AG08395 (cell line): ENCODE results near the gene MMAB.

Experiments used
- DNase-seq: peaks from one replicate; pipeline ENCODE4 v3.0.0; 2012; ENCODE audit warnings: mixed read lengths, low spot score

Gene MMAB

DNA sequence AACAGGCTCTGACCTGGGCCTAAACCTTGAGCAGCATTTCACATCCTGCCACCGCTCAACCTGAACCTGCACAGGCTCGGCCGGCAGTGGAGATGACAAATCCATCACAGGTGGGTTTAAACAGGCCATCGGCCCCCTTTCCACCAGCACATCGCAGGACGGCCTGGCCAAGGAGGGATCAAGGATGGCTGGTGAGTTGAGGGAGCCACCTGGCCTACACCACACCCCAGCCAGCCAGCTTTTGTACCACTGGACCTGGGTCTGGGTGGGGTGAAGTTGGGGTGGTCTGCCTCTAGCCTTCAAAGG lies 14.2 kb downstream of the MMAB start:
- DNase-seq = no peak

DNA sequence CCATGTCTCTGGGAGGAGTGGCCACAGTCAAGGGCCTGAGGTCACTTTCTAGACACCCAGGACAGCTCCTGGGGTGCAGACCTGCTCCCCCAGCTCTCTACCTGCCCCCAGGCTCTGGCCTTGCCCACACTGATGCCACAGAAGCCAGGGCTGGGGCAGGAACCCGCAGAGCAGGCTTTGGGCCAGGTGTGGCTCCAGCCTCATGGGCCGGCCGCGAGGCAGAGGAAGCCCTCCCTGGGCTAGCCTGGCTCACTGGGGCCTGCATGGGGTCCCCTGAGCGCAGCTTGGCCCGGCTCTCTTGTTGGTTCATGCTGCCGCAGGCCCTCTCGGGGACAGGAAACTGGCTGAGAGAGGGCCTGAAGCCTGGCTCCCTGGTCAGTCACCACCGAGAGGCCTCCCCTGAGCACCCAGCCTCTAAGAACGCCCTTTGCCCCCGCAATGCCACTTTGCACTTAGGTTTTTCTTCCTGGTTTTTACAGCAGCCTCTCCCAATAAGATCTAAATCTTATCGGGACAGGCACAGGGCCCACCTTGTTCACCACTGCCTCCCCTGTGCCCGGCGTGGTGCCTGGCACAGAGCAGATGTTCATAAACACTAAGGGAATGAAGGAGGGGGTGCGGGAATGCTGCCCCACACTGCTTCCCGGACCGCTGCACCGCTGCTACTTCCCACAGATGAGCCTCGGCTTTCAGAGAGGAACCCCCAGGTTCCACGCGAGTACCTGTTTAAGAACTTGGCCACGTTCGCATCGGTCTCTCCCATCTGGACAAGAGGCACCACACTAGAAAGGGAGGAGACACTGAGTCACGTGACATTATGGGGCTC lies 14.7 kb downstream of the MMAB start:
- DNase-seq = no peak

DNA sequence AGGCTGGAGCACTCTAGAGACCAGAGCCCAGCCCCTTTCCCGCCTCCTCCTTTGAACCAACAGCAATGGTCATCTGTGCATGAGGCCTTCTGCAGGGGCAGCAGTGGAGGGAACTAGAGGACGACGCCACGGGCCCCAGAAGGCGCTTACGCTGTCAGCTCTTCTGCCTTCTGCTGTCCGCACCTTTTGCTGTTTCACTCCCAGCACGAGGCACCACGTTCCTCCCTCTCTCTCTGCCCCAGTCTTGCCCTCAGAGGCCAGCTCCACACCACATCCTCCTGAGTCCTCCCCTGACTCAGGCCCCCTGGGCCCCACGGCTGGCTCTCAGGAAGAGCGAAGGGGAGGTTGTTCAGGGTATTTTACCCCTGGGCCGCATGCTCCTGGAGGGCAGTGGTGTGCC lies 15.5 kb downstream of the MMAB start:
- no peak for DNase-seq

DNA sequence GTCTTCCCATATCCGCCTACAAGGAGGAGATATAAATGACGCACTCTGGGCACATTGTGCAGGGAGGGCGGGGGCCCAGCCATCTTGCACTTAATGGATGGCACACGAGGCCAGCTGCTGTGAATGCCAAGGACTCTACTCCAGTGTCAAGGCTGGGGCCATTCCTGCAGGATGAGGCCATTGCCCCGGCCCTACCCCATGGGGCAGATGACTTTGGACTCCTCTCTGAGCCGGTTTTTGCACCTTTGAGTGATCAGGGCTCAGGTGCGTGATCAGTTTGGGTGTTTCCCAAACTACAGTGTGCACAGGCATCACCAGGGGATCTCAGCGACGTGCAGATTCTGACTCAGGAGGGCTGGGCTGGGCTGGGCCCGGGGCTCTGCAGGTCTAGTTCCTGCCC lies 16.1 kb downstream of the MMAB start:
- no peak for DNase-seq

DNA sequence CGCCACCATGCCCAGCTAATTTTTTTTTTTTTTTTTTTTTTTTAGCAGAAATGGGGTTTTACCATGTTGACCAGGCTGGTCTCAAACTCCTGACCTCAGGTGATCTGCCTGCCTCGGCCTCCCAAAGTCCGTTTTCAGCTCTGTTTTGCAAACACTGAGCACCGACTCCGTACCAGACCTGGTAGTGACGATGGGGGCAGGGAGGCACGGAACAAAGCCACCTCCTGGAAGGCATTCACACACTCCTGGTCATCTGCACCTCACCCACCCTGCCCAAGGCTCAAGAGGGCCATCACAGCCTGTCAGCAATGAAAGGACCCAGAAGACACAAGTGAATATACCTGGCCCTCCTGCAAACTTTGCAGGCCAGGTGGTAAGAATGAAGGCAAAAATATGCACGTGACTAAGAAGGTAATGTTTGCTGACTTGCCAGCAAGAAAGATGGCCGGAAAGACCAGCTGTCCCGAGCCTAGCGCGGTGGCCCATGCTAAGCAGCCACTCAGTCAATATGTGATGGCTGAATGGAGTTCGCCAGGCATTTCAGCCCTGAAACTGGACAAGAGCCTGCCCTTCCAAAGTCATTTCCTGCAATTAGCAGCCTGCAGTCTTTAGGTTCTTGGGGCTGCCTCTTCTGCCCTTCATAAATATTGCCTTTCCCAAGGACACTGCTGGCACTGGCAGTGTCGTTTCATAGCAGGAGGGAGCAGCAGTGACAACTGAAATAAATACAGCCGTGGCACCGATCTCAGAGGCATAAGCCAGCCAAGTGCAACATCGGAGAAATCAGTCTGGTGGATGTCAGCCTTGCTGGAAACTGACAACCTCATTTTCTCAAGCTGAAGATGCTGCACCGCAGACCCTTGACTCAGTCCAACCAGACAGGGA lies 17.6 kb downstream of the MMAB start:
- no peak for DNase-seq

DNA sequence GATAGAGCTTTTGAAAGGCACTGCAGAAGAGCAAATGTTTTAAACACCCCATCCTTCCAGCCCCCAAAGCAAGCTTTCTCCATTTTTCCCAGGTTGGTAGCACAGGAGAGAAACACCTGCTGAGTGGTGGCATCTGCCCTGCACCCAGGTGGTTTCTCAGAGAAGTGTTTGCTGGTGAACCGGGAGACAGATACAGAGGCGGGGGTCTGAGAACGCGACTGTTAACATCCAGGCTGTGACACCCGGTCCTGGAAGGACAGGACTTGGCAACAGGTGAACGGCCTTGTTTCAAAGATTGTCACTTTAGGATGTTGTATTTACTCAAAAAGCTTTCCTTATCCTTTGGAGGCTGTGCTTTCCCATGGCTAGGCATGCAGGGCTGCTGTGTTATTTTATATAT lies 18.5 kb downstream of the MMAB start:
- no peak for DNase-seq

DNA sequence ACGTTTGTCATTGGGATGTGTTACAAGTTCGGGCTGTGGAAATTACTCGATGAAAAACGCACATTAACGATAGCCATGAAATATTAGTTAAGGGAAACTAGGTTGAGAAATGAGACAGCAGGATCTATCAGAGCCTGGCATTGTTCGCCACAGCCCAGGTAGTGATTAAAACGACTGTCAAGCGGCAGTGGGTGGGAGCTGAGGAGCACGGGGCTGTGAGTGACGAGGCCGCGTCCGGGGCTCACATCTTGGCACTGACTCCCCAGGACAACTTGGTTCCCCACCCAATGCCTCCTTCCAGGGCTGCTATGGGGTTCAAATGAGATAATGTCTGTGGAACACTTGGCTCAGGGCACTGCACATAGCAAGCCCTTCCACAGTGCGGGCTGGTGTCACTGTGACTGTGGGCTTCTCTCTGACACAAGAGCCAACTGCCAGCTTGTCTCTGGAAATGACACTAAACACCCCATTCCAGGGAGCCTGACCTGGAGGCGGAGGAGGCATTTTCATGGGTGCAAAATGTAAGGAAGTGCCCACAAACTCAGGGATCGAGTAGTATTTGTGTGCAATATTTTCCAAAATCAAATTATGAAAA lies 19.3 kb downstream of the MMAB start:
- DNase-seq = no peak

DNA sequence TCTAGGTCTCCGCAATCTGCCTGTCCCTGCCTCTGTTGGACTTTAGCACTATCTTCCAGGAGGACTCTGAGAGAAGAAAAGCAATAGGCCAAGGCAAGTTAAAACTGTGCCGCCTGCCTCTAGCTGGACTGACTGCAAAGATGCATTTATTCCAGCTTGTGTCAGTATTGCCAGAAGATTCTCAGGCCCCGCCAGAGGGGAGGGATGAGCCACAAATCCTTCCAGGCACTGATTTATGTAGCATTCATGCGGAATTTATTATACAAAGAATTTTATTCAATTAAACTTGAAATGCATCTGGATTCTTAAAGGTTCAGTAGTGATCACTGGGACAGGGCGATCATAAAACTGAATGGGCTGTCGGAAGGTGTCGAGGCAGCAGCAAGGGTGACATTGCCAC lies 19.8 kb downstream of the MMAB start:
- peak; percentile 36 for DNase-seq

DNA sequence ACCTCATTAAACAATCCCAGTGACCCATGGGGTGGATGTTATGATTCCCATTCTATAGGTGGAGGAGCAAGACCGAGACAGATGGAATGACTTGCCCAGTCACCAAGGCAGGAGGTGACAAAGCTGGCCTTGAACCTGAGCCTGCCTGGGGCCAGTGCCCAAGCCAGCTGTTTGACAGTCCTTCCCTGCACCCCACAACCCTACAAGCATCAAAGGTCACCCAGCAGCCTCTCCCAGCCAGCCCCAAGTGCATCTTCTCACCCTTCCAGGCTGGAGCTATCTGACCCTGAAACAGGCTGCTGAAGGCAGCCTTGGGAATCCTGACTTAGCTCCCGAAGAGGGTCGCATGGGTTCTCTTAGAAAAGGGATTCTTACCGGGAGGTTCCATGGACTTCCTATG lies 20.3 kb downstream of the MMAB start:
- no peak for DNase-seq

DNA sequence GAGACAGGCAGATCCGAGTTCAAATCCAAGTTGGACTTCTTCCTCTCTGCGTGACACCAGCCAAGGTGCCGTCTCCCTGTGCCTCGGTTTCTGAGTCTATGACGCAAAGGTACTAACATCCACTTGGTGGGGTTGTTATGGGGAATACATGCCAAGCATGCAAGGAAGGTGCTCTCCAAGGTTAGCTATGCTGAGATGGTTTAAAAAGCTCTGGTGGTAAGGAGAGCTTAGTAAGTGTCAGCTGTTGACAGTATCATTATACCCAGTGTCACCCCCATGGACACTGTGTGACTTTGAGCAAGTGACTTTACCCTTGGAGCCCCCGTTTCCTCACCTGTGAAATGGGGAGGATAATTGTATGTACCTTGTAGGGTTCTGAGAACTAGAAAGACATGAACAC lies 22.2 kb downstream of the MMAB start:
- DNase-seq = no peak

DNA sequence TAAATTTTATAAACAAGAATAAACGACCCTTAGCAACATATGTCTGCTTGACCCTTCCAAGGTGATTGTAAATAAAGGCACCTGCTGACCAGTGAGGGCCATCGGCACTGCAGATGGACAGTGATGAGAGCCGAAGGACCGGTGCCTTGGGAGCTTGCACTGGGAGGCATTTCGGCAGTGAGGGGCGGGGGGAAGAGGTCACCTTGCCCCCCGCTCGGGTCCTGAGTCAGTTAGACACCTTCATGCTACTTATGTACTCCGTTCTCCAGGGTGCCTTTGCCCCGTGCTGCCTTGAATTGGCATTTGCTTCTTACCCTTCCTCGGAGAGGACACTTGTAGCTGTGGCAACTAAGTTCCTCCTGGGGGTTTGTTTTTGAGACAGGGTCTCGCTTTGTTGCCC lies 23.0 kb downstream of the MMAB start:
- no peak for DNase-seq

DNA sequence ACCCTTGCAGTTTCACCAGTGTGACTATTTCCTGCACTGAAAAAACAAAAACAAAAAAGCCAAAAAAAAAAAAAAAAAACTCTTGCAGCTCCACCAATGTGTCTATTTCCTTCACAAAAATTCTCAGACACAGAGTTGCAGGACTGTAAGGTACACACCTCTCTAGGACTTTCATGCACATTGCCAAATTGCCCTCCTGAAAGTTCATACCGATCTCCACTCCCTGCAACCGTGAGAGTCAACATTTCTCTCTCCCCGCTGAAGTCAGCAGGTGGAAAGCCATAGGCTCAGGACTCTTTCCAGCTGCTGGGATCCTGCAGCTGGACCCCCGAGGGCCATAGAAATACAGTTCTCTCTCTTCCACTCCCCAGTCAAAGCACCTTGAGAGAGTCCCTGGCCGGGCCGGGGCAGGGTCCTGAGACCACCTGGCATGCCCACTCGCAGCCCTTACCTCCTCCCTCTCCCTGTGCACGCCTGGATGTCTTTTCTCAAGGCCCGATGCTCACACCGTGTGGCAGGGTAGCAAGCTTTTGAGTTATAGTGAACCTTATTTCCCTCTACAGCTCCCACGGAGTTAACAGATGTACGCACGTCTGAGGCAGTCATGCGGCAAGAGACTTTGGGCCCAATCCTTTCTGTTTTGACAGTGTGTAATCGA lies 23.6 kb downstream of the MMAB start:
- no peak for DNase-seq

DNA sequence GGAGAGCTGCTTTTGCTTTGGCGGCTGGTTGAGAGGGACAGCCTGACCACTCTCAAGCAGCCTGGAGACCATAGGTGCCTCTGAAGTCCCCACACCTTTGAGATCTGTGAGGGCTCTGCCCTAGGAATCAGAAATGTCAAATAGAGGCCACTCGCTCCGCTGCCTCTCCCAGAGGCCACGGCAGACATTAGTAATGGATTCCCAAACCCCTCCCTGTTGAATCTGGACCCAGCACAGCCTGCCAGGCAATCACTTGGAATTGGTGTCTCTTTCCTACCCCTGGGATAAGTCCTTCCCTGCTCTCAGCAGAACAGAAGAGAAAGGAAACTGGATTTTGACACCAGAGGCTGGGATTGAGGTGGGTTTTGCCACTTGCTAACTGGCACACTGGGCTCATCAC lies 25.0 kb downstream of the MMAB start:
- no peak for DNase-seq

DNA sequence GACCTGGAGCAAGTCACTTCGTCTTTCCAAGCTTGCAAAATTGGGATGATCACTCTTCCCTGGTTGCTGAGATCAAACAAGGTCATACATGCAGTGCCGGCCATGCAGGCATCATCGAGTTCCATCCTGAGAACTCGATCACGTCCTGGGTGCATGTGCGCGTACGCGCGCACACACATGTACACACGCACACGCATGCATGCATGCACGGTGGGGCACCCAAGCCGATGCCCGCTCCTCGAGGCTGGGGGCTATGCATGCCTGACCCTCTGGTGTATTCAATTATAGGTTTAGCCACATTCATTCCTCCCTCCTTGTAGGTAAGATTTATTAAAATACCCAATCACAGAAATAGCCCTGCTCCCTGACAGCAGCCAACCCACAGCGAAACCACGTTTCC lies 26.0 kb downstream of the MMAB start:
- DNase-seq = no peak

DNA sequence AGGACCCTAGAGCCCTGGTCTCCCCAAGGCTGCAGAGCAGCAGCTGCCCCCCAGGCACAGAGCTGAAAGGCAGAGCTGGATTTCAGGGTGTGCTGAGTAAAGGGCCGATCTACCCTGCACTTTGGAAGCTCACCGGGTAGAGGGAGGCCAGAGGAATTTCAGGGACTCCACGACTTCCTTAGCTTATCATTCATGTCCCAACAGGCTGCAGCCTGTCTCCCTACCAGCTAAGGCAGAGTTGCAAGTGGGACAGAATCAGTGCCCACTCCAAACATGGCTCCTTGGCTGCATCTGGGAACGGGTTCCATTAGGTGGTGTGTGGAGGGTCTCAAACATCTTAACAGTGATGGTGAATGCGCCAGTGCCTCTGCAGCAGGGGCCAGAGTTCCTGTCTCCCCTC lies 27.5 kb downstream of the MMAB start:
- DNase-seq = no peak

DNA sequence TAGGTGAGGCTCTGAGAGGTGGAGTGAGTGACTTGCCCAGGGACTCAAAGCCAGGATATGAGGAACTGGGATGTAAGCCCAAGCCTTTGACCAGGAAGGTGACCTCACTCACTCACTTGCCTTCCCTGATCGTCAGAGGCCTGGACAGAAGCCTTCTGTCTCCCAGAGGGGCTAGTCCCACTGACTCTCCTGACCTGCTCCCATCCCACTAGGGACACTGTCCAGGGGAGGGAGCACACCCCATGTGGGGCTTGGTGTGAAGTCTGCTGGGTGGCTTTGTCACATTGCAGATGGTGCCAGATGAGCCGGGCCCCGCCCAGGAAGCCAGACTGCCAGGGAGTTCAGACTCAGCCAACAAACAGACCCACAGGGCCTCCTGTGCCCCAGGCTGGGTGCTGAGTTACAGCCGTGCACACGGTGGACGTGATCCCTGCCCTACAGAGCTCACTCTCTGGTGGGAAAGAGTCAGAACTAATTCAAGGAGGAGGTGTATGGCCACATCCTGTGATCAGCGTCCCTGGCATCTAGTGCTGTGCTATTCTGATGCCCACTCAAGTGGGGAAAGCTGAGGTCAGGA lies 28.3 kb downstream of the MMAB start:
- peak; percentile 62 for DNase-seq

DNA sequence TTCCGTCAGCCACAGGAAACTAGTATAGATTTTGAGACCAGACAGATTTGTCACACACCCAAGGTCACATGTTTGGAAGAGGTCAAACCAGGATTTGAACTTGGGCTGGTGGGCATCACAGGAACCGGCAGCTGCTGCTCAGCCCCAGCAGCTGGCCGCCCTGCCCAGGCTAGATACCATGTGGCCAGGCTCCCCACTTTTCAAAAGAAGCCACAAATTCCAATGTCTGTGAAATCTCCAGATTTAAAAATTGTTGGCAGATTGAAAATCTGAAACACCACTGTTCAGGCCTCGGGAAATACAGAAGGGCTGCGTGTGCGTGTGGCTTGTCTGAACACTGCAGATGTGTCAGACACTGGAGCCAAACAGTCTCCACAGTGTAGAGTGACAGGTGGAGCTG lies 30.4 kb downstream of the MMAB start:
- DNase-seq = peak; percentile 19

DNA sequence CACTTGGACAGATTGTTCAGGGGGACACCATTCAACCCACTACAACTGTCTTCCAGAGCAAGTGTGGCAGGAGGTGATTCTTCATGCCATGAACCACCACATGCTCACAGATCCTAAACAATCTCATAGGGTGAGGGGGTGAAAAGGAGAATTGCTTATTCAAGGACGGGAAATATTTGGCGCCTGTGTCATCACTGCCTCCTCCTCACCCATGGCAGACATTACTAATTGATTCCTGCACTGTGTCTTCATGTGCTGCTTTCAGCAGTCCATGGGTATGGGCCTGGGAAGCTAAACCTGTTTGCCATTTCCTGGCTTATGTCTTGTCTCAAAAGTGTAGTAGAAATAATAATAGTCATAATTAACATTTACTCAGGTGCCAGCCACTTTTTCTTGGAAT lies 31.3 kb downstream of the MMAB start:
- peak; percentile 31 for DNase-seq

DNA sequence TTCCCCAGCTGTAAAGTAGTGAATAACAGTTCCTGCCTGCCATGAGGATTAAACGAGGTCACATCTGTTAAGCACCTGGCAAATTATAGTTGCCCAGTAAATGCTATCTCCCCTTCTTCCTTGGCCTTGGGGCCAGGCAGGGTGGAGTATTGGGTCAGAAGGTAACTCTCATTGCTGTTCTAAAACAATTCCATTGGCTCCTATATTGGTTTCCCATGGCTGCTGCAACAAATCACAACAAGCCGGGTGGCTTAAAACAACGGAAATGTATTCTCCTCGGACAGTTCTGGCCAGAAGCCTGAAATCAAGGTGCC lies 31.9 kb downstream of the MMAB start:
- DNase-seq = no peak

DNA sequence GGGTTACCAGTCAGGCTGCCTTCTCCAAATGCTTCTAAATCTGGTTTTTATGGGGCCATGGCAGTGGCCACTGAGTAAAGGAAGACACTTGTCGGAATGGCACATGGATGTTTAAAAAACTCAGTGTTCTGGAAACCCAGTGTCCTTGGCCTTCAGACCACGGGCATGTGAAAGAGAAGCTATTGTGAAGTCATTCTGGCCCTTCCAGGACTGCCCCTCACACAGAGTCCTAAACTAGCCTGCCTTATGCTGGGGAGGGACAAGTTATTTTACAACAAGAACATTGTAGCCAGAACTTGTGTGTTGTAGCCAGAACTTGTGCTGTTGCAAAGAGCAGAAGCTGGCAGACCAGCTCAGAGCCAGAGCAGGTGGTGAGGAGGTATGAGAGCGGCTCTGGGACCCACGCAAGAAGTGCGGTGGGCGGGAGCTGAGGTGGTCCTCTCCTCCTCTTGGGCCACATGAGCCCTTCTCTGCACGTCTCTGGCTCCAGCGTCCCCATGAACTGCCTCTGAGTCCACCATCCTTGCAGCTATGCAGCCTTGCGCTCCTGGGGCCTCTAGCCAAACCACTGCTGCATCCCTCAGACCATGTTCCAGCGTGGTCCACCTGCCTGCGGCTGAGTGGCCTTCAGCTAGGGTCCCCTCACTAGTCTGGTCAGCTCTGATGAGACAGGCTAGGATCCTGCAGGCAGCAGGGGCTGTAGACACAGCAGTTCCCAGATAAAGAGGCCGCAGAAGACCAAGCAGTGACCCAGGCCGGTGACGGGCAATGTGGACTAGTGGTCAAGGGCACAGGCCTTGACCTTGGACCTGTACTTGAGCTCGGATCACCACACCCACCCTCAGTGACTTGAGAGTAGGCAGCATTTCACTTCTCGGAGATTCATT lies 32.5 kb downstream of the MMAB start:
- DNase-seq = no peak

DNA sequence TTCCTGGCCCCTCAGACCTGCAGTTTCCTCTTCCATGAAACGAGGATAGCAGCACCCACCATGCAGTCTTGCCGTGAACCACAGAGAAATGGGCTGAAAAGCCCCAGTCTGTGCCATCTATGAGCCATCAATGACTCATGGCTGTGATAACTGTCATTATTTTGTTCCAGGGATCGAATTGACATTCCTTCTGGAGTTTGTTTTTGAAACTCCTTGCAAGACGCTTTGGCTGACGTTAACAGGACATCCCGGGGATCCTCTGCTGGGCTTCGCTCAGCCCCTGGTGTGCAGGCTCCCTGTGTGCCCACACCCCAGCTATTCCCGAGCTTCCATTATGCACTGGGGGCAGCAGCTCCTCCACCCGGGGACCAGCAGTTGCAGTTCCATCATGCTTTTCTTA lies 33.8 kb downstream of the MMAB start:
- peak; percentile 70 for DNase-seq
